Right kidney (tissue), 9 donors: ENCODE measurements around the gene ADCY10.
"Not testable (repeated sequence)": the region's sequence is repeated elsewhere in the genome, so short reads cannot be mapped to it uniquely, and the experiment has no call there.

Experiments used
- DNase-seq: peaks from one replicate; pipeline ENCODE4 v3.0.0-alpha.2; 2016
- long read RNA-seq, 8 donors: transcript quantifications; one replicate each; lab custom pipeline, GENCODE V29; 2026

The ADCY10 gene
- long read RNA-seq, donor 1, result 0 reads
- long read RNA-seq, donor 2, result 0 reads
- long read RNA-seq, donor 3, result 0 reads
- long read RNA-seq, donor 4, result 0 reads
- long read RNA-seq, donor 5, result 0 reads
- long read RNA-seq, donor 6, result 0 reads
- long read RNA-seq, donor 7, result 0 reads
- long read RNA-seq, donor 8, result 0 reads

- no peak for DNase-seq
Observed at GRCh38 chr1:167913895-167914496, at the start of gene ADCY10. Gene ADCY10 (minus strand): TSS chr1:167914134. CDS start chr1:167905140, 8,994 bp downstream.

- DNase-seq, result no peak
Observed at GRCh38 chr1:167957710-167958109, 43.8 kb upstream of the ADCY10 start.

DNA sequence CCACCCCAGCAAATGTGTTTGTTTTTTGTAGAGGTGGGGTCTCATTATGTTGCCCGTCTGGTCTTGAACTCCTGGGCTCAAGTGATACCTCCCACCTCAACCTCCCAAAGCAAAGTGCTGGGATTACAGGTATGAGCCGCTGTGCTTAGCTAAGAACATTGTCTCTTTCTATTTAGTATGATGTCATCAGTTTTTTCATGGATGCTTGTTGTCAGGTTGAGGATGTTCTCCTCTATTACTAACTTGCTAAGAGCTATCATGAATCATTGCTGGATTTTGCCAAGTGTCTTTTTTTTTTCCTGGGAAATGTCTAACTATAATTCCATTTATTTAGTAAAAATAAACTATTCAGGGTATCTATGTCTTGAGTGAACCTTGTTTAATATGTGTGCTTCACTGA lies 42.0 kb upstream of the ADCY10 start:
- DNase-seq, result no peak

- no peak for DNase-seq
Observed at GRCh38 chr1:167950569-167950968, 36.6 kb upstream of the ADCY10 start.

DNA sequence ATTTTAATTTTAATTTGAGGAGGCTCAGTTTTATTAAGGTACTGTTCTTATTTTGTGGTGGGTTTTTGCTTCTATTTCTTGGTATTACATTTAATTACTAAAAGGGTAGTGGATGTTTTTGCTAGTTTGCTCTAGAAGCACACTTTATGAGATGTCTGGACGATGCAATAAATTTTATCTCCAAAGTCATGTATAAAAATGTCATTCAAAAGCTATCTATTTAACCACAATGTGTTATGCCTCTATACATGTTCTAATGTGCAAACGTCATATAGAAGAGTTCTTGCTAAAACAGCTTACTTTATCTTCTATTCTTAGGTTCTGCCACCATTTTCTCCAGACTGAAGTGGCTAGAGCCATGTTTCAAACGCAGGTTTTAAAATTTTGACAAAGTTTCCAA lies 35.9 kb upstream of the ADCY10 start:
- DNase-seq, result no peak

DNA sequence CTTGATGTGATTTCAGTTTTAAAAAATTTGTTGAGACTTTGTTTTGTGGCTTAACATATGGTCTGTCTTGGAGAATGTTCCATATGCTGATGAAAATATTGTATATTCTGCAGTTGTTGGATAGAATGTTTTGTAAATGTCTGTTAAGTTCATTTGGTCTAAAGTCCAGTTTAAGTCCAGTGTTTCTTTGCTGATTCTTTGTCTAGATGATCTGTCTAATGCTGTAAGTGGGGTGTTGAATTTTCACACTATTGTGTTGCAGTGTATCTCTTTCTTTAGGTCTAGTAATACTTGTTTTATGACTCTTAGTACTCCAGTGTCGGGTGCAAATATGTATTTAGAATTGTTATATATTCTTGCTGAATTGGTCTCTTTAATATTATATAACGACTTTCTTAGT lies 33.8 kb upstream of the ADCY10 start:
- no peak for DNase-seq

DNA sequence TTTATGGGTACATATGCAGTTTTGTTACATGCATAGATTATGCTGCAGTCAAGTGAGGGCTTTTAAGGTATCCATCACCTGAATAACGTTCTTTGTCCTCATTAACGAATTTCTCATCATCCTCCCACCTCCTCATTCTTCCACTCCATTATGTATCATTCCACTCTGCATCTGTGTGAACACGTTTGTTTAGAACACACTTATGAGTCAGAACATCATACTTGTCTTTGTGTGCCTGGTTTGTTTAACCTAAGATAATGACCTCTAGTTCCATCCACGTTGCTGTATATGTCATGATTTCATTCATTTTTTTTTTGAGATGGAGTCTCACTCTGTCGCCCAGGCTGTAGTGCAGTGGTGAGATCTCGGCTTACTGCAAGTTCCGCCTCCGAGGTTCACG lies 29.6 kb upstream of the ADCY10 start:
- DNase-seq, result no peak

DNA sequence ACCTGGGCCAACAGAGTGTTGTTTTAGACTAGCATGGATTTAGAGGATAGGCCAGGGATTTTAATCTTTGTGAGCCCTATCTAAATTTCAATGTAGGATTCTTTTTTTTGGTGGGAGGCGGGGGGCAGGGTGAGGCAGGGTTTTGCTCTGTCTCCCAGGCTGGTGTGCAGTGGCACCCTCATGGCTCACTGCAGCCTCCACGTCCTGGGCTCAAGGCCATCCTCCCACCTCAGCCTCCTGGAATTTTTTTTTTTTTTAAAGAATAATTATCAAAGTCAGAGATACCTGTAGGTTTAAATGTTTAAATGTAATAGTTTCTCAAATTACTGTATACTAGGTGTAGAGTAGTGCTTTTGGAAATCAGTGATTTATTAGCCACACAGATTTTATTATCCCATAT lies 26.3 kb upstream of the ADCY10 start:
- DNase-seq, result no peak

DNA sequence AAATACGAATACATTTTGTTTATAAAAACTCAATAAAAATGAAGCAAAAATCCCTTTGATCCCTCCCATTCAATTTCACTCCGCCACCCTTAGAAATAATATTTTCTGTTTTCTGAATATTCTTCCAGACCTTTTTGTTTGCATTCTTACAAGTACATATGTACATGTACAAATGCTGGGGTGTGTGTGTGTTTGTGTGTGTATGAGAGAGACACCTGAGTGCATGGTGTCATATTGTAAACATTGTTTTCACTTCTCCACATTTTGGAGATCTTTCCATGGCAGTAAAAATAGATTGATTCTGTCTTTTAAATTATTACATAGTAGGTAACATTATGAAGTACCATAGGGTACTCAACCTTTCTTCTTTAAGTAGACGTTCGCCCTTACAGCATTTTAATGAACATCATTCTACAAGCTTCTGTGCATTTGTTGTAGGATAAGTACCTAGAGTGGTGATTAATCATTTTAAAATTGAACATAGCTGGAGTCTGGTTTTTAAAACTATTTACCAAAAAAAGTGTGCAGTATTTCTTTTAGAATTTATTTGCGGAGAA lies 24.2 kb upstream of the ADCY10 start:
- DNase-seq, result no peak

GRCh38 chr1:167937709-167938010 lies 23.7 kb upstream of the ADCY10 start:
- no peak for DNase-seq

GRCh38 chr1:167936930-167937708 lies 23.2 kb upstream of the ADCY10 start, which contains the start of gene MPC2:
Gene MPC2 (minus strand): TSS chr1:167937072. CDS start chr1:167935841, 1,231 bp downstream.
- peak; percentile 84 for DNase-seq

DNA sequence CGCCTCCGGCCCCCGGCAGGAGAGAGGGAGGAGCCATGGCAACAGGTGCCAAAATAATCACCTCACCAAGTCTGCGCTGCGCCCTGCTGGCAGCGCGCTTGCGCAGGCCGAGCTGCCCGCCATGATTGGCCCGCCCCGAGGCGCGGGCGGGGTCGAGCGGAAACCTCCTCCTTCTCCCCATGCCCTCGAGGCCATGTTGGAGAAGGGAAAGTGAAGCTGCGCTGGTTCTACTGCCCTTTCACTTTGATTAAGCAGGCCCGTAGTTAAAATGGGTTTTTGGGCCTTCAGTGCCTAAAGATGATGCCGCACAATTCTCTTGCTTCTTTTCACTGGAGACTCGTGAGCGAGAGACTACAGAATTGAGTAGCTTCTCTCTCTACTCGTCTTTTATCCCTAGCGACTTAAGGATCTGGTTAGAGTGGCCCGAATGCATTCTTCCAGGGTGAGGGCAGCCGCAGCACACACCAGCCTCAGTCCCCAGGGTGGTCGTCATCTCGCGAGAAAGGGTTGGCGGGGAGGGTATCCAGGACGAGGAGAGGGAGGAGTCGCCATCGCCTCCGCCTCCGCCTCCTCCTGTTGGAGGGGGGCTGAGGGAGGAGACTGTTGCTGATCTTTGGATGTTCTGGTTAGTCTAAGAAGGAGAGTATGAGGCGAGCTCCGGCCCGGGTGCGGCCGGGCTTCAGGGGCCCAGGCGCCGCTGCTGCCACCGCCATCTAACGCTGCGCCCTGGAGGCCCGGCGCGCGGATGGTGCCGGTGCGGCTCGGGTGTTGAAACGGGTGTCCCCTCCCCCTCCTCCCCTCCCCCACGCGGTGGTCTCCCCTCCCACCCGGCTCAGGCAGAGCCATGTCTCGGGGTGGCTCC lies 22.4 kb upstream of the ADCY10 start, which contains the start of gene DCAF6:
Gene DCAF6, plus strand, starts transcription at position 616 of the 862 bp plus-strand sequence. Its CDS starts 229 bp downstream, at position 845.
- peak; percentile 99 for DNase-seq

- DNase-seq, result peak; percentile 96
Observed at GRCh38 chr1:167935216-167936067, 21.5 kb upstream of the ADCY10 start.

DNA sequence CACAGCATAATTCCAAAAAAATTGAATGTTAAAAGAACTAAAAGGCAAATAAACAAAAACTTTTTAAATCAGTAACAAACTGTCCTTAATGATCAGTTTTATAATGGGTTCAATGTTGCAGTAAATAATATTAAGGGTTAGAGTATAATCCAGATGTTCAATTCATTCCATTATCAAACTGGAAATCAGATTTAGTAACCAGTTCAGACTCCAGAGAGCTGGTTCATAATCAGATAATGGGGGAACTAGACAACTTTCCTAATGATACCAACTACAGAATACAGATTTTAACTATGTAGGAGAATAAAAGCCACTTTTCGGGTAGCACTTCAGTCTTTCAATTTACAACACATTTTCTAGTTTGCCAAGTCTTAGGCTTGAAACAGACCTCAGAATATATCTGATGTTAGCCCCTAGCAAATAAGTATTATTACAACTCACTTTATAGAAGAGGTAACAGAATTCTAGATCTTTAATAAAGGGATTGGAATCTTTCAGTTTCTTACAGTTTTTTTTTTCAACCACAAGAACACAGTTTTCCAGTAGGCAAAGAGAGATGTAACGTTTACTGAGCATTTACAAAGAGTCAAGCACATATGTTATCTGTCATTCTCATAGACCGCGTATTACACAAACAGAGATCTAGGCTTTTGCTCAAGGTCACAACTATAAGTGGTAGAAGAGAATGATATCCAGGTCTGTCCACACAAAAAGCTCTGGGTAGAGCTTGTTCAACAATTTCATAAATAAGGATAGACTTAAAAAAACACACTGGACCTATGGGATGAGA lies 20.7 kb upstream of the ADCY10 start:
- no peak for DNase-seq

- no peak for DNase-seq
Observed at GRCh38 chr1:167933788-167934187, 19.9 kb upstream of the ADCY10 start.

GRCh38 chr1:167929725-167930124 lies 15.8 kb upstream of the ADCY10 start:
- no peak for DNase-seq

DNA sequence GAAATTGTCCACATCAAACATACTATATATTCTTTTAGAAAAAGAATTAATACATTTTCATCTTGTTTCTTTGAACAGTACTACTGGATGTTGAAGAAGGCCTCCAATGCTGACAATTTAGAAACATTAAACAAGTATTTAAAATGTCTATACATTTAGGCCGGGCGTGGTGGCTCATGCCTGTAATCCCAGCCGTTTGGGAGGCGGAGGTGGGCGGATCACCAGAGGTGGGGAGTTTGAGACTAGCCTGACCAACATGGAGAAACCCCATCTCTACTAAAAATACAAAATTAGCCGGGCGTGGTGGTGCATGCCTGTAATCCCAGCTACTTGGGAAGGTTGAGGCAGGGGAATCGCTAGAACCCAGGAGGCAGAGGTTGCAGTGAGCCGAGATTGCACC lies 15.0 kb upstream of the ADCY10 start:
- DNase-seq, result not testable (repeated sequence)

DNA sequence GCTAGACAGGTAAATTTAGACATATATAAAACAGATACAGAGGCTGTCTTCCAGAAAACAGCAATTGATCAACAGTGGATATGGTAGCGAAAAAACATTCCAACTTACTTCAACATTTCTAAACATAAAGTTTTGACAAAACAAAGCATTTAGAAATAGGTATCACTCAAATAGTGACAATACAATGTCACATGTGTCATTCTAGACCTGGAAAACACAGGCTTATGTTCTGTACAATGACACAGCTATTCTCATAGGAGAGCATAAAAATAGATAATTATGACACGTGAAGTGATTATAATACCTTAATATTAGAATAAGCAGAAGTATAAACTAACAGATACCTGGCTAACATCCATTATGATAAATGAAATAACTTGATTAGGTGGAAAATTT lies 14.5 kb upstream of the ADCY10 start:
- DNase-seq, result no peak

DNA sequence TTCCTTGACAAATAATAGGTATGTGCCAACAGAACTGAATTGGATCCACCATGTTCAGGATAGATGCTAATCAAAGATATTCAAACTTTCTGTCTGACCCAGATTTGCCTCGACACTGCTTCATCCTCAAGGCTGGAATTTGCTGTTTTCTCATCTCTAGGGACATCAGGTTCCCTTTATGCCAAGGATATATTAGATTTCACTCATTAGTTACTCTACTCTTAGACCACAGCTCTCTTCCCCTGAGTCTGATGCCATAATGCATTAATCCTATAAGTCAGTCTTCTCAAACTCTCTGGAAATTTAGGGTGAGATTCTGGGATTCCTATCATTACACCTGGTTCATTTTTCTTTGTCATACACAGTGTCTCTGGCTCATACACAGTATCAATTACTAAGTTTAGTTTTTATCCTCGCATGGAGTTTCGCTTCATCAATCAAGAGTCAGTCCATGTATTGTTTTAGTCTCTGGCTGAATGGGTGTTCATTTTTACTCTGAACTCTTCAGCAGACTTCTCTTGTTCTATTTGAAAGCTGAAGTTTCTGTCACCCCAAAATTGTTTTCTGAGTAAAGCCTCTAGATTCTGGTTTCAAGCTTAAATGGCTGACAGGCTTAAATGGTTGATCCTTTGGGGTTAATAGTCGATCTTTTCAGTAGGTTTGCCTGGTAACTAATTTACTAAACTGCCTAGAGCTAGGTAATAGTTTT lies 13.3 kb upstream of the ADCY10 start:
- DNase-seq, result peak; percentile 19

DNA sequence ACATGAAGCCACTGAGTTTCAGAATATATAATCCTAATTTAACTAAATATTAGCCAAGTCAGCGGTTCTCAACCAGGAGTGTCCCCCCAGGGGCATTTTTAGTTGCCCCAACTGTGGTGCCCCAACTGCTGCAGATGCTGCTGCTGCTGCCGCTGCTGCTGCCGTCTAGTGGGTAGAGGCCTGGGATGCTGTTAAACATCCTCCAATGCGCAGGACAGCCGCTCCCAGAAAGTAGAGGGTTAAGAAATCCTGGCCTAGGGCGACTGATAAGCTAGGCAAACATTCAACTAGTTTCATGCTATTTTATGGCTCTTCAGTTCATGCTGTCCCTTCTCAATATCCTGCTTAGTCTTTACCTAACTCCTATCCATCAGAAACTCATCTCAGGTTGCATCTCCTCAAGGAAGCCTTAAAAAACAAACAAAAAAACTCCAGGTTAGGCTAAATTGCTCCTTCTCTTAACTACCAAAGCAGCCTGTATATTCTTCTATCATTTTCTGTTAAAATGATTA lies 12.6 kb upstream of the ADCY10 start:
- peak; percentile 23 for DNase-seq
